ENCODE data around the gene ADAT3. TPM values are rescaled to one million over a fixed set of nuclear protein-coding genes. Genes with fewer than 3 reads are reported as not detected.
A peak's percentile ranks its signal among the peaks of the same experiment; 100 is the strongest.

Gene ADAT3
- total RNA-seq, result 10 to 100 TPM in 1 of 2 donors, 1 to 10 TPM in 1; 7.5 to 13.3 TPM

GRCh38 chr19:1905110-1905862, at the start of gene ADAT3, which contains the start of gene SCAMP4:
Gene ADAT3, plus strand, starts transcription at chr19:1905399. Its CDS starts 6,649 bp downstream, at chr19:1912048.
Gene SCAMP4, plus strand, starts transcription at chr19:1905399. Its CDS starts 9,621 bp downstream, at chr19:1915020.
- Mint-ChIP-seq H3K27me3 (no peaks in the 10 kb centered on the region), H3K4me1 (ENCODE audit: low read depth in 2 of 2) (peaks cover 19 to 26% of the 10 kb centered on the region in 2 donors), H3K4me3 (peak within 1 kb of the TSS; percentile 96), H3K9me3 (no peaks in the 10 kb centered on the region), H3K36me3 (no peaks in the 10 kb centered on the region), H3K27ac (peak within 1 kb of the TSS; percentile 80 to 85)
- DNase-seq (ENCODE audit: low spot score) (peak; percentile 99), ATAC-seq (peak; percentile 98 to 99)

- Mint-ChIP-seq H3K36me3 (no peaks in the 10 kb centered on the region), H3K9me3 (no peaks in the 10 kb centered on the region), H3K27ac (peak overlapping the region; percentile 72 to 73), H3K4me1 (ENCODE audit: low read depth in 2 of 2) (peaks cover 18 to 24% of the 10 kb centered on the region in 2 donors), H3K27me3 (no peaks in the 10 kb centered on the region), H3K4me3 (peak overlapping the region; percentile 76)
- ATAC-seq, result peak in 1 of 2 donors; percentile 27
- no peak for DNase-seq (ENCODE audit: low spot score)
These were observed 49.4 kb upstream of the ADAT3 start for GRCh38 chr19:1855828-1856255.

DNA sequence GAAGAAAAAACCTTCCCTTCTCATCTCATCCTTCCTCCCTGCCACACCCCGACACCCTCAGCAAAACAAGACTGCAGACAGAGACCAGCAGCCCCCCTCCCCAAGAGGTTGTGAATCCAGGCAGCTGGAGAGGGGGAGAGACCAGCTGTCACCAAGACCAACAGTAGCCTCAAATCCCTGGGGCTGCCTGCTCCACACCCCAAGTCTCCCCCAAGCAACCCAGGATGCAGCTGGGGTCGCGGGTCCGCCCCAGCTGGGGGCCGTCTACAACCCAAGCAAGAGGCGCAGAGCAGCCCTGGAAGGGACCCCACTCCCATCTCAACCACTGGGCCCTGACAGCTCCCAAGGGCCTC, 48.9 kb upstream of the ADAT3 start:
- peaks cover 16 to 22% of the 10 kb centered on the region in 2 donors for H3K4me1 Mint-ChIP-seq (ENCODE audit: low read depth in 2 of 2)
- H3K27me3 Mint-ChIP-seq, result no peaks in the 10 kb centered on the region
- H3K27ac Mint-ChIP-seq, result peak overlapping the region; percentile 72 to 73
- no peak for DNase-seq (ENCODE audit: low spot score)
- H3K9me3 Mint-ChIP-seq, result no peaks in the 10 kb centered on the region
- H3K36me3 Mint-ChIP-seq, result no peaks in the 10 kb centered on the region
- no peak for ATAC-seq
- H3K4me3 Mint-ChIP-seq, result peak overlapping the region; percentile 76

DNA sequence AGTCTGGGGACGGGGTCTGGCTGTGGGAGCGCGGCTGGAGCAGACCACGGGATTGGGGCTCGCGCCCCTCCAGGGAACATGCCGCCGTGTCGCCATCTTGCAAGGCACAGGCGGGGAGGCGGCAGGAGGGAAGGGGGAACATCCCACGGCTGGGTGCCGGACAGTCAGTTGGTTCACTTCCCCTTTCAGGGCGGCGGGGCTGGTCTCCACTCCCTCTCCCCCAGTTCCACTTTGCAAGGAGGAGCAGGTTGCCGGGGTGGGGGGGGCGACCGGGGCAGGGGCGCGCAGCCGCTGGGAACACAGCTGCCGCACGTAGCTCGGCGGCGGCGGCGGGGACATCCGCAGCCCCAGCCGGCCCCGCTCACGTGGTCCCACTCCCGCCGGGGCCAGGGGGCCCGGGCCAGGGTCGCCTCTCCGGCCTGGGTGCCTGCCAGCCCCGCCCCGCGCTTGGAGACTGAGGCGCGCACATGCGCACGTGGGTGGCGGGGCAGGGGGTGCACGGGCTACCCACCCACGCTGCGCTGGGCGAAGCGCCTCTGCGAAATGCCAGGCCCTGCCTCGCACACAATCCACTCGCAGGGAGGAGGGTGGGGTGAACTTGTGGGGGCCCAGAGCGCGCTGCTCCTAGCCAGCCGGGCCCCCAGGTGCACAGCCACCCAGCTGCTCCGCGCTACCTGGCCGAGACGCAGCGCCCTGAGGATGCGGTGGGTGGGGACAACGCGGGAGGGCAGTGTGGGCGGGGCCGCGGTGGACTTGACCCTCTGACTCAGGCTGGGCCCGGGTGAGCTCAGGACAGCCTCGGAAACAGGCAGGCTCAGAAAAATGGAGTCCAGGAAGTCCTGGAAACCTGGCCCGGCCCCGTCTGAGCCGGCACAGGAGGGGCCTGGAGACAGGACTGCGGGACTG, 48.2 kb upstream of the ADAT3 start:
- H3K27me3 Mint-ChIP-seq, result no peaks in the 10 kb centered on the region
- H3K4me3 Mint-ChIP-seq, result peak overlapping the region; percentile 76
- no peaks in the 10 kb centered on the region for H3K36me3 Mint-ChIP-seq
- peaks cover 23 to 26% of the 10 kb centered on the region in 2 donors for H3K4me1 Mint-ChIP-seq (ENCODE audit: low read depth in 2 of 2)
- H3K9me3 Mint-ChIP-seq, result no peaks in the 10 kb centered on the region
- H3K27ac Mint-ChIP-seq, result peak overlapping the region; percentile 72 to 73
- peak; percentile 51 to 68 for ATAC-seq
- peak; percentile 83 for DNase-seq (ENCODE audit: low spot score)

- Mint-ChIP-seq H3K4me1 (ENCODE audit: low read depth in 2 of 2) (peaks cover 23% of the 10 kb centered on the region in 2 donors), H3K36me3 (no peaks in the 10 kb centered on the region), H3K27me3 (no peaks in the 10 kb centered on the region), H3K4me3 (no peak overlapping the region), H3K9me3 (no peaks in the 10 kb centered on the region), H3K27ac (no peak overlapping the region)
- ATAC-seq (no peak), DNase-seq (ENCODE audit: low spot score) (no peak)
These were observed 47.4 kb upstream of the ADAT3 start for GRCh38 chr19:1857648-1858326.

GRCh38 chr19:1858412-1859081, 46.7 kb upstream of the ADAT3 start:
- Mint-ChIP-seq H3K4me3 (no peak overlapping the region), H3K36me3 (no peaks in the 10 kb centered on the region), H3K4me1 (ENCODE audit: low read depth in 2 of 2) (peaks cover 18 to 19% of the 10 kb centered on the region in 2 donors), H3K27ac (no peak overlapping the region), H3K27me3 (no peaks in the 10 kb centered on the region), H3K9me3 (no peaks in the 10 kb centered on the region)
- no peak for DNase-seq (ENCODE audit: low spot score)
- ATAC-seq, result no peak

- DNase-seq (ENCODE audit: low spot score), result no peak
- no peak overlapping the region for H3K4me3 Mint-ChIP-seq
- no peak for ATAC-seq
- H3K9me3 Mint-ChIP-seq, result no peaks in the 10 kb centered on the region
- H3K27ac Mint-ChIP-seq, result no peak overlapping the region
- H3K4me1 Mint-ChIP-seq (ENCODE audit: low read depth in 2 of 2), result peaks cover 17 to 19% of the 10 kb centered on the region in 2 donors
- H3K27me3 Mint-ChIP-seq, result no peaks in the 10 kb centered on the region
- H3K36me3 Mint-ChIP-seq, result no peaks in the 10 kb centered on the region
These were observed 45.8 kb upstream of the ADAT3 start for GRCh38 chr19:1859331-1859781.

DNA sequence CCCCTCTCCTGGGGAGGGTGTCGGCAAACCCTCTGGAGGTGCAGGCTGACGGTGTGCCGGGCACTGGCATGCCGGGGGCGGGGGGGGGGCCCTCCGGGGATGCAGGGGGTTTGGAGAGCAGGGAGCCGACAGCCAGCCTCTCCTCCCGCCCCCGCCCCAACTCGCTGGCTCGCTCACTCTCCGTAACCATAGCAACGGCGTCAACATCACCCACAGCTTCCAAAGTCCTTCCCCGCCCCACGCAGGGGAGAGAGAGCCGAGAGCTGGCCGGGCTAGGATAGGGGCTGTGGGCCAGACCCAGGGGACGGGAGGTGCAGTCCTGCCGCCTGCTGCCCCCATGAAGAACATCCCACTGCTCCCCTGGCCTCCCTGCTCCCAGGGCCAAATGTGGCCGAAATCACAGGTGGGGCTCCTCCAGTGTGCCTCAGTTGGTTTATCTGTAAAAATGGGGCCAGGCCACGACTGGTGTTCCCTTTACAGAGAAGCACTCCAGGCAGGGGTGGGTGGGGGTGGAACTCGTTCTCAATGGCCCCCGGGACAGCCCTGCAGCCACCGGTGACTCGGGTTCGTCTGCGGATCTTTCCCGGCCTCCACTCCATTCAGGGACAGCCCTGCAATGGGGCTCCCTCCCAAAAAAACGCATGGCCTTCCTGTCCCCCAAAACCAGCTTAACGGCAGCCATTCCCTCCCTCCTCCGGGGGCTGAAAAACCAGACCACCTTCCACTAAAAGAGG, 45.0 kb upstream of the ADAT3 start:
- H3K27me3 Mint-ChIP-seq, result no peaks in the 10 kb centered on the region
- no peaks in the 10 kb centered on the region for H3K36me3 Mint-ChIP-seq
- no peak overlapping the region for H3K4me3 Mint-ChIP-seq
- H3K27ac Mint-ChIP-seq, result no peak overlapping the region
- peaks cover 14 to 15% of the 10 kb centered on the region in 2 donors for H3K4me1 Mint-ChIP-seq (ENCODE audit: low read depth in 2 of 2)
- H3K9me3 Mint-ChIP-seq, result no peaks in the 10 kb centered on the region
- ATAC-seq (no peak), DNase-seq (ENCODE audit: low spot score) (no peak)

GRCh38 chr19:1860821-1861598, 44.2 kb upstream of the ADAT3 start:
- Mint-ChIP-seq H3K9me3 (no peaks in the 10 kb centered on the region), H3K4me3 (peak overlapping the region; percentile 92), H3K27me3 (no peaks in the 10 kb centered on the region), H3K27ac (peak overlapping the region in 1 of 2 donors; percentile 89), H3K4me1 (ENCODE audit: low read depth in 2 of 2) (peaks cover 9 to 15% of the 10 kb centered on the region in 2 donors), H3K36me3 (no peaks in the 10 kb centered on the region)
- no peak for DNase-seq (ENCODE audit: low spot score)
- no peak for ATAC-seq

- DNase-seq (ENCODE audit: low spot score) (no peak), ATAC-seq (no peak)
- H3K36me3 Mint-ChIP-seq, result no peaks in the 10 kb centered on the region
- no peaks in the 10 kb centered on the region for H3K27me3 Mint-ChIP-seq
- peak overlapping the region in 1 of 2 donors; percentile 89 for H3K27ac Mint-ChIP-seq
- H3K4me1 Mint-ChIP-seq (ENCODE audit: low read depth in 2 of 2), result peaks cover 9 to 12% of the 10 kb centered on the region in 2 donors
- no peaks in the 10 kb centered on the region for H3K9me3 Mint-ChIP-seq
- peak overlapping the region; percentile 92 for H3K4me3 Mint-ChIP-seq
These were observed 43.6 kb upstream of the ADAT3 start for GRCh38 chr19:1861599-1862031.

- no peak for DNase-seq (ENCODE audit: low spot score)
- no peak for ATAC-seq
- Mint-ChIP-seq H3K4me3 (peak overlapping the region; percentile 92), H3K4me1 (ENCODE audit: low read depth in 2 of 2) (peaks cover 9 to 12% of the 10 kb centered on the region in 2 donors), H3K9me3 (no peaks in the 10 kb centered on the region), H3K27ac (peak overlapping the region; percentile 76 to 89), H3K36me3 (no peaks in the 10 kb centered on the region), H3K27me3 (no peaks in the 10 kb centered on the region)
These were observed 43.2 kb upstream of the ADAT3 start for GRCh38 chr19:1862068-1862423.

All from natural killer cell treated with Interleukin-12 subunit alpha and Interleukin-12 subunit beta and Interleukin-15 and Interleukin-18, amount 100 ng/mL, for 72 hours (primary cell).